GM10847 (cell line): ENCODE measurements around the gene SEC14L3.

Experiments
- POLR2A ChIP-seq: IDR thresholded peaks from 2 replicates; pipeline ENCODE4 v1.6.1; 2011; ENCODE audit not compliant: insufficient read length; ENCODE audit errors: extremely low read depth

SEC14L3 gene

DNA sequence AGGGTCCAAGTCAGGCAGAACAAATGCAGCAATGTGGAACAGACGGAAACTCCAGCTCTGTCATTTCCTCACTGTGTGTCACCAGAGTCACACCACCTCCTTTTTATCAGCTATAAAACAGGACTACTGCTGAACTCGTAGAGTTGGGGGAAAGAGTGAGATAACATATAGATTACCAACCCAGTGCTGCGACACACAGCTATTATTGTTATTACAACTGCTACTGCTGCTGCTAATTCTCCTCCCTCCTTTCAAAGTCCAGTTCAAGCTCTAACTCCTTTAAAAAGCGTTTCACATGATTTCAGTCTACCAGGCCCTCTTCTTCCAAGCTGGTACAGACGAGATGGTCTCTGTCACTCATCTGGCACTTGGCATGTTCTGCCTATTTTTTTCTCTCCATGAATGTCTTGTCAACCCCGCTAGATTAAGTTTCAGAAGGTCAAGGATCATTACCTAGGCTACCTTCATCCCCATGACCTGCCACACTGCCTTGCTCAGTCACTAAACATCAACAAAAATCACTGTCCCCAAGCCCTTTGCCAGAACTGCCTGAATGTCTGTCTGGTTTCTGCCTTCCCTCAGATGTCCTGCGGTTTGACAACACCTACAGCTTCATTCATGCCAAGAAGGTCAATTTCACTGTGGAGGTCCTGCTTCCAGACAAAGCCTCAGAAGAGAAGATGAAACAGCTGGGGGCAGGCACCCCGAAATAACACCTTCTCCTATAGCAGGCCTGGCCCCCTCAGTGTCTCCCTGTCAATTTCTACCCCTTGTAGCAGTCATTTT is 49.9 kb downstream of the SEC14L3 start:
- TF ChIP-seq POLR2A, result no peak

DNA sequence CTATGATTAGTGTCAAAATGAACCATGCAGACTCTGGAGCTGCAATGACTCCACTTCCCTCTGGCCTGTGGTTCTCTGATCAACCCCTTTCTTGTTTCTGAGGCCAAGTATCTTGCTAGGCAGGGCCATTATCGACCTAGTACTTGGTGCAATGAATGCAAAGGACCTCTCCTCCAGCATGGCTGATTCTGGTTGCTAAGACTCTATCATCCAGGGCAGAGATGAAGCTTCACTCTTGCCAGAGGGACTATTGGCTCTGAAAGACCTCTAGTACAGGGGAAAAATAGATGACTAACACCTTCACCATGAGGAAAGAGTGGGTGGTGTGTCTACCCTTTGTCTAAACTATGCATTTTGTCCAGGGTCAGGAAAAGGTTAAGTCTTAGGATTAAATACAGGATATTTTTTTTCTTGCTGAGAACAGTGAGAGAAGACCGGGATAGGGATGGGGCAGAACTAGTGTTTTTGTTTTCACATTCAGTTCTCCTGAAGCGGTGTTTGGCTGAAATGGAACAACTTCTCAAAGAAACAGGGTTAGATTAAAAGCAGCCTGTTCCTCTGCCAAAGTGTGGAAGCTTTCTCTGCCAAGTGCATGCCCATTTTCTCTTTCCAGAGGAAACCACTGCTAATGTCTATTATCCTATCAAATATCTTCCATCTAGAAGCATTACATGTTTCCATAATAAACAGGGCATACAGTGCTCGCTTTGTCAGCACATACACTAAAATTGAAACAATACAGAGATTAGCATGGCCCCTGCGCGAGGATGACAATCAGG is 51.3 kb downstream of the SEC14L3 start:
- no peak for TF ChIP-seq POLR2A

DNA sequence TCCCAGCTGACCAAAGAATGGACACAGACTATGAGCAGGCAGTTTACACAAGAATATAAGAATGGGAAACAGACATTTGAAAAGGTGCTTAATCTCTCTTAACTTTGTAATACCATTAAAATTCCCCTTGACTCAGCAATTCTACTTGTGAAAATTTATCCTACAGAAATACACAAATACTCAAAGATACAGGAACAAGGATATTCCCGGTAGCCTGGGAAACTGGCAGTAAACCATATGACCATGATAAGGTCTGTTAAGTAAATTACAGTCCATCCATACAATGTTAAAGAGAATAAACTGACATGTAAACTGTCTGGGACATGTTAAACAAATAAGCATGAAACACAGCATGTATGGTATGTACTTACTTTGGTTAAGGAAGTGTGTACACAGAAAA is 55.0 kb downstream of the SEC14L3 start:
- no peak for TF ChIP-seq POLR2A

DNA sequence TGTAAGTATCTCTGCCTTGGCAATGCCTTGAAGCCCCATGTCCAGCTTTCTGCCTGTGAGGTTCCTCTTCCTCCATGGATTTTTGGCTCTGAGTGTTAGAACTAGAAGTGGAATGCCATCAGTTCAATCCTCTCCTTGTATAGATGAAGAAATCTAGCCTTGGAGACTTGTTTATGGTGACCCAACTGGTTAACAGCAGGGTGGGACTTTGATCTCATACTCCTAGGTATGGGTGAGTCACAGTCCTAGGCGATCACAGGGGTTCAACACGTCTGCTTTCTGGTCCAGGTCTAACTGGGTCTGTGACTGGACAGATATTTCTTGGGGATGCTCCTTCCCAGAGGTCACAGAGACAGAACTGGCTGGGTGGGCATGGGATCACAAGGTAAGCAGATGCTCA is 55.4 kb downstream of the SEC14L3 start:
- no peak for TF ChIP-seq POLR2A

DNA sequence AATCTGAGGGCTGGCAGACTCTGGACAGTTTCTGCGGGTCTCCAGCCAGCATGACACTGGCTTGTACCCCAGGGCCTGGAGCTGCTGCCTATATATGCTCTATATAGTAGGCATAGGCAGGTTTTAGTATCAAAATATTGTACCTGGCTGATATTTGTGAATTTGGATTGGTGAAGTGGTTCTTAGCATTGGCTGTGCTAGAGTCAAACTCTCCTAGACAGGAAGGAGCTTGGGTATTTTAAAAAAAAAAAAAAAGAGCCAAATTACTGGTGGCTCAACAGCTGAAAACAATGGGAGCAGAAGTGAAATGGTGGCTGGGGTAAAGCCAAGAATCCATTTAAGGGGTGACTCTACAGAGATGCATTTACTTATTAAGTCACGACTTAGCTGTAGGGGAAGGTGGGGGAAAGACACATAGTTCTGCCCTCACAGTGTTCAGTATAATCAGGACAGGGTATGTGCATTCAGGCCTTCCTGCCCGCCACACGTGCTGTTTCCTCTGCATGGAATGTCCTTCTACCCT is 57.2 kb downstream of the SEC14L3 start:
- TF ChIP-seq POLR2A, result no peak

DNA sequence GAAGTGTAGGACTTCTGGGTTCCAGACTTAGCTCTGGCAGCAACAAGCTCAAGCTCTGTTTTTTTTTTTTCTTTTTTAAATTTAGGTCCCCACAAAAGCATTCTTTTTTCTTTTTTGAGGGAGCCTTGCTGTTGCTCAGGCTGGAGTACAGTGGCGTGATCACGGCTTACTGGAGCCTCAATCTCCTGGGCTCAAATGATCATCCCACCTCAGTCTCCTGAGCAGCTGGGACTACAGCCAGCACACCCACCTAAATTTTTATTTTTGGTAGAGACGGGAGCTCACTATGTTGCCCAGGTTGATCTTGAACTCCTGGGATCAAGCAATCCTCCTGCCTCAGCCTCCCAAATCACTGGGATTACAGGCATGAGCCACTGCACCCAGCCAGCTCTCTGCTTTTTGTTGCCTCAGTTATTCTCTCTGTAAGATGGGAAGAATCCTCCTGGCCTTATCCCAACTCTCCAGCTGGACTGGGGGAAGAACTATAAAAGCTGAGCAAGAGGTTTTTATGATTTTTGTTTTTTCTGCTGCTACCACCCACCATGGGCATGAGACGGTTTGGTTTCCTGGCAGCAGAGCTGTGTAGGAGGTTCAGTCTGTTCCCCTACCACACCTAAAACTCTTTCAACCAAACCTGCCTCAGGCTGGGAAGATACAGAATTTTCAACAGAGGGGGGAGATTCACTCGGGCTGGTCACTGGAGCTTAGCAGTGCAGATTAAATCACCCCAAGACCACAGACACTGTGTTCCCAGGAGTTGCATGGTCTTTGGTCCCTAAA is 57.9 kb downstream of the SEC14L3 start:
- TF ChIP-seq POLR2A, result no peak

DNA sequence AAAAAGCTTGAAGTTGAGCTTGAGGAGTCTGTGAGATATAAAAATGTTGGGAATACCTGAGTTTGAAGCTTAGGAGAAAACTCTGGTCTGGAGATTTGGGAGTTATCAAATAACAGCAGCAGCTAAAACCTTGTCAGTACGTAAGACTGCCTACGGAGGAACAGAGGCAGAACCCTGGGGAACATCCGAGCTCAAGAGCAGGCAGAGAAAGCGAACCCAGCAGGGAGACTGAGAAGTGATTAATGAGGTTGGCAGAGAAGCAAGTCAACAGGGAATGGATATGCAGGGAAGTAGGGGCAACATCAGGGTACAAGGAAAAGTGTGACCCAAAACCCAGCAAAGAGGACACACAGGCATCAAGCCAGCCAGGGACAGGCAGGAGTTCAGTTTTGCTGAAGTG is 58.8 kb downstream of the SEC14L3 start:
- TF ChIP-seq POLR2A, result no peak

DNA sequence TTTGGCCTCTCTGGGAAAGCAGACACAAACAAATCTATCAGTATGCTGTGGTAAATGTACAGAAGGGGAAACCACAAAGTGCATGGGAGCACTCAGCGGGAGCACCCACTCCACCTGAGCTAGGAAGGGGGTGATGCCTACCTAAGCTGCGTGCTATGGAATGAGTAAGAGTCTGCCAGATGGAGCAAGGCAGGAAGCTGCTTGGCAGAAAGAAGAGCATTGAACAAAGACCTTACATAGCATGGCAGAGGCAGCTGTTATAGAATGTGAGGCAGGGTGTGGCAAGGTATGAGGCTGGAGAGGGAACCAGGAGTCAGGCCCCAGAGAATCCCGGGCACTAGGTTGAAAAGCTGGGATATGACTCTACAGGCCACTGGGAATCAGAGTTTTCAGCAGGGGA is 60.0 kb downstream of the SEC14L3 start:
- TF ChIP-seq POLR2A, result no peak
